ENCODE measurements around the gene RBM3.

GRCh38 chrX:48613502-48614160 lies 39.3 kb downstream of the RBM3 start:
- TF ChIP-seq CTCF (IDR thresholded peaks at IDR 0.05; ENCODE audit: low read length) (no peak), EZH2 (IDR thresholded peaks at IDR 0.05; ENCODE audit: borderline replicate concordance, low read length) (no peak)

All from OCI-LY1 (cell line).